Calu3 (cell line): Measurements from ENCODE around the gene NUP155. TPM values are rescaled to one million over a fixed set of nuclear protein-coding genes. Genes with fewer than 3 reads are reported as not detected.
"Not testable (repeated sequence)": the region's sequence is repeated elsewhere in the genome, so short reads cannot be mapped to it uniquely, and the experiment has no call there.

Experiments used
- BruUV-seq: library from RNA; stranded (reverse); fragments of 400-500 nt; replicated peaks from 2 replicates; lab custom pipeline; 2021; lab: Mats Ljungman, UMichigan
- CTCF ChIA-PET: fragments of 300-600 bp; sonication (Branson Sonifier 250); formaldehyde crosslinking; loops from one replicate; lab custom pipeline; 2022; ENCODE audit warnings: antibody characterized with exemption; lab: Charles Lee
- DNase-seq: peaks from one replicate; pipeline ENCODE4 v3.0.0; 2022
- H3K27ac Mint-ChIP-seq: one replicate; pipeline ENCODE4 v1.8.0; 2022; ENCODE audit warnings: mixed read lengths; ENCODE audit not compliant: unreplicated experiment
- H3K27me3 Mint-ChIP-seq: one replicate; pipeline ENCODE4 v1.8.0; 2022; ENCODE audit warnings: mixed read lengths; ENCODE audit not compliant: unreplicated experiment
- H3K36me3 Mint-ChIP-seq: one replicate; pipeline ENCODE4 v1.8.0; 2022; ENCODE audit warnings: mild to moderate bottlenecking, moderate library complexity, mixed read lengths; ENCODE audit not compliant: insufficient read depth, unreplicated experiment
- H3K4me1 Mint-ChIP-seq: one replicate; pipeline ENCODE4 v1.8.0; 2022; ENCODE audit warnings: mild to moderate bottlenecking, low read depth, mixed read lengths; ENCODE audit not compliant: unreplicated experiment
- H3K4me3 Mint-ChIP-seq: one replicate; pipeline ENCODE4 v1.8.0; 2022; ENCODE audit warnings: mild to moderate bottlenecking, low read depth, moderate library complexity, mixed read lengths; ENCODE audit not compliant: unreplicated experiment
- H3K9me3 Mint-ChIP-seq: one replicate; pipeline ENCODE4 v1.8.0; 2022; ENCODE audit warnings: low read depth, mixed read lengths; ENCODE audit not compliant: unreplicated experiment
- intact Hi-C: fragments of 100-400 bp; cut with micrococcal nuclease; formaldehyde crosslinking; loops from one replicate; pipeline ENCODE4 v1.10.0; 2022; ENCODE audit not compliant: unreplicated experiment
- total RNA-seq: library from RNA; stranded (reverse); gene quantifications from 2 replicates; pipeline ENCODE4 v1.2.3, GENCODE V29; 2022
- TF ChIP-seq, protein P1 (sequence below): fragments of 200-600 bp; IDR thresholded peaks from one replicate; pipeline ENCODE4 v1.8.0; 2022; ENCODE audit warnings: antibody characterized with exemption; ENCODE audit not compliant: unreplicated experiment

NUP155 gene
- total RNA-seq, 1 experiment from 2014 or later = 47.2 TPM

DNA sequence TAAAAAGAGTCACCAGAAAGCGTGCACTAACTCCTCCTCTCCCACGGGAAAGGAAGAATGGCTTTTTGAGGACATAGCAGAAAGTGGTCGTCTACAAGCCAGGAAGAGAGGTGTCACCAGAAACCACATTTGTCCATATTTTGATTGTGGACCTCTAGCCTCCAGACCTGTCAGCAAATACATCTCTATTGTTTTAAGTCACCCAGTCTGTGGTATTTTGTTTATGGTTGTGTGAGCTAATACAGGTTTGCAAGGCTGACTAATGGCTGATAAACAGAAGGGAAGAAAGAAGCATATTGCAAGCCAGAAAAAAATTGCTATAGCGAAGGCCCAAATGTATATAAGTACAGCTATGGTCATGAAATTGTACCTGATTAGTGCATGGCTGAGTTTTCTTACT is 29.6 kb upstream of the NUP155 start:
- Mint-ChIP-seq H3K9me3 (no peaks in the 10 kb centered on the region), H3K4me1 (no peaks in the 10 kb centered on the region), H3K36me3 (peaks cover 22% of the 10 kb centered on the region), H3K27ac (no peak overlapping the region), H3K4me3 (no peak overlapping the region), H3K27me3 (no peaks in the 10 kb centered on the region)
- no peak for DNase-seq
- intact Hi-C loops = no loop called here
- no TSS peak for BruUV-seq
- CTCF ChIA-PET = interaction anchor here (0.7 kb wide), 2 partner anchors 77 to 350 kb away, joined by 3 to 4 read pairs; no protein-coding TSS in a partner anchor
- TF ChIP-seq, protein P1, sequence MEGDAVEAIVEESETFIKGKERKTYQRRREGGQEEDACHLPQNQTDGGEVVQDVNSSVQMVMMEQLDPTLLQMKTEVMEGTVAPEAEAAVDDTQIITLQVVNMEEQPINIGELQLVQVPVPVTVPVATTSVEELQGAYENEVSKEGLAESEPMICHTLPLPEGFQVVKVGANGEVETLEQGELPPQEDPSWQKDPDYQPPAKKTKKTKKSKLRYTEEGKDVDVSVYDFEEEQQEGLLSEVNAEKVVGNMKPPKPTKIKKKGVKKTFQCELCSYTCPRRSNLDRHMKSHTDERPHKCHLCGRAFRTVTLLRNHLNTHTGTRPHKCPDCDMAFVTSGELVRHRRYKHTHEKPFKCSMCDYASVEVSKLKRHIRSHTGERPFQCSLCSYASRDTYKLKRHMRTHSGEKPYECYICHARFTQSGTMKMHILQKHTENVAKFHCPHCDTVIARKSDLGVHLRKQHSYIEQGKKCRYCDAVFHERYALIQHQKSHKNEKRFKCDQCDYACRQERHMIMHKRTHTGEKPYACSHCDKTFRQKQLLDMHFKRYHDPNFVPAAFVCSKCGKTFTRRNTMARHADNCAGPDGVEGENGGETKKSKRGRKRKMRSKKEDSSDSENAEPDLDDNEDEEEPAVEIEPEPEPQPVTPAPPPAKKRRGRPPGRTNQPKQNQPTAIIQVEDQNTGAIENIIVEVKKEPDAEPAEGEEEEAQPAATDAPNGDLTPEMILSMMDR = no peak

DNA sequence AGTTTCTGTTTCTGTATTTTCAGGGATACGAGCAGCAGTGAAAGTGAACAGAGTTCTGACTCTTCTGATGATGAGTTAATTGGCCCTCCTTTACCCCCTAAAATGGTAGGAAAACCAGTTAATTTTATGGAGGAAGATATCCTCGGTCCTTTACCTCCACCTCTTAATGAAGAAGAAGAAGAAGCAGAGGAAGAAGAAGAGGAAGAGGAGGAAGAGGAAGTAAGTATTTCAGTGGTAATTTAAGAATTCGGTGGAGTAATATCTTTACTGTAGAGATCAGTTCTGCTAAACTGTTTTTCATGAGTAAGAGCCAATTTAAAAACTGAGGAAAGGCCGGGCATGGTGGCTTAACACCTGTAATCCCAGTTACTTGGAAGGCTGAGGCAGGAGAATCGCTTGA is 25.4 kb upstream of the NUP155 start:
- BruUV-seq = no TSS peak
- H3K4me3 Mint-ChIP-seq = no peak overlapping the region
- no peaks in the 10 kb centered on the region for H3K27me3 Mint-ChIP-seq
- H3K36me3 Mint-ChIP-seq = peaks cover 28% of the 10 kb centered on the region
- H3K27ac Mint-ChIP-seq = no peak overlapping the region
- H3K9me3 Mint-ChIP-seq = no peaks in the 10 kb centered on the region
- intact Hi-C loops = no loop called here
- DNase-seq = no peak
- no peaks in the 10 kb centered on the region for H3K4me1 Mint-ChIP-seq
- TF ChIP-seq, protein P1 = no peak
- CTCF ChIA-PET = no interaction called here

DNA sequence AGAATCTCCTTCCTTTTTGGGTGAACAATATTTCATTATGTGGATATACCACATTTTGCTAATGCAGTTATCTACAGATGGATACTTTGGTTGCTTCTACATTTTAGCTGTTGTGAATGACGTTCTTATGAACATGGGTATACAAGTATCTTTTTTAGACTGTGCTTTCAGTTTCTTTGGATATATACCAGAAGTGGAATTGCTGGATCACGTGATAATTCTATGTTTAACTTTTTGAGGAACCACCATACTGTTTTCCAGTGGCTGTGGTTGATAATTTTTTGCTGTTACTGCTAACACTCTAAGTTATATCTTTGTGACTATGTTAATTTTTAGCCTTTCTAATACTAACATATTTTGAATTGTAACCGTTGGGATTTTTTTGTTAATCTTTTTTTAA is 20.7 kb upstream of the NUP155 start:
- no peak overlapping the region for H3K4me3 Mint-ChIP-seq
- TF ChIP-seq, protein P1 = no peak
- no peaks in the 10 kb centered on the region for H3K4me1 Mint-ChIP-seq
- H3K36me3 Mint-ChIP-seq = peaks cover 19% of the 10 kb centered on the region
- no TSS peak for BruUV-seq
- CTCF ChIA-PET = no interaction called here
- no peaks in the 10 kb centered on the region for H3K9me3 Mint-ChIP-seq
- no peak for DNase-seq
- intact Hi-C loops = no loop called here
- H3K27ac Mint-ChIP-seq = no peak overlapping the region
- H3K27me3 Mint-ChIP-seq = no peaks in the 10 kb centered on the region

DNA sequence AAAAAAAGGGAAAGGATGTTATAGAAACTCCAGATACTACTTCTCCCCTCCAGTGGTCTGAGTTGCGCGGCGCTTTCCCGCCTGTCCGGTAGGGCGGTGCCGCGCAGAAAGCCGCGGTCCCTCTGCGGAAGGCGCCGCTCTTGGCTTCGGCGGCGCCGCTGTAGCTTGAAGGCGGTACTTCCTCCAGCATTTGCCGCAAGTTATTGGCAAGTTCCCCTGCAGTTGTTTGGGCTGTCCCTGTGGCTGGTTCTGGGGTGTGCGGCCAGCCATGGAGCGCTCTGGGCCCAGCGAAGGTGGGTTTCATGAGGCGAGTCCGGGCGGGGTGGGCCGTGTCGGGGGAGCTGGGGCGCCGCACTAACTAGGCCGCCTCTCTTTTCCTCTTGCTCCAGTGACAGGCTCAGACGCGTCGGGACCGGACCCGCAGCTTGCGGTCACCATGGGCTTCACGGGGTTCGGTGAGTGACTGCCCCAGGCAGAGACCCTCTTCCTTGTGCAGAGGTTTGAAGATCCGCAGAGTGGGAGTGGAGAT is 8.3 kb upstream of the NUP155 start, which contains the start of gene WDR70:
Gene WDR70 (plus strand): TSS at position 219 of the 529 bp plus-strand sequence. CDS start 50 bp downstream, at position 269.
- H3K27ac Mint-ChIP-seq = peak within 1 kb of the TSS; percentile 67
- BruUV-seq, H3K4me1 Mint-ChIP-seq, H3K27me3 Mint-ChIP-seq, H3K9me3 Mint-ChIP-seq, intact Hi-C loops: not testable (repeated sequence)
- DNase-seq = peak; percentile 82
- peak within 1 kb of the TSS; percentile 94 for H3K4me3 Mint-ChIP-seq
- peaks cover 16% of the 10 kb centered on the region for H3K36me3 Mint-ChIP-seq
- CTCF ChIA-PET = interaction anchor here (0.7 to 1.0 kb wide), 5 partner anchors 8 to 544 kb away, joined by 3 to 13 read pairs (median 4); partner anchors contain the start of gene NUP155

DNA sequence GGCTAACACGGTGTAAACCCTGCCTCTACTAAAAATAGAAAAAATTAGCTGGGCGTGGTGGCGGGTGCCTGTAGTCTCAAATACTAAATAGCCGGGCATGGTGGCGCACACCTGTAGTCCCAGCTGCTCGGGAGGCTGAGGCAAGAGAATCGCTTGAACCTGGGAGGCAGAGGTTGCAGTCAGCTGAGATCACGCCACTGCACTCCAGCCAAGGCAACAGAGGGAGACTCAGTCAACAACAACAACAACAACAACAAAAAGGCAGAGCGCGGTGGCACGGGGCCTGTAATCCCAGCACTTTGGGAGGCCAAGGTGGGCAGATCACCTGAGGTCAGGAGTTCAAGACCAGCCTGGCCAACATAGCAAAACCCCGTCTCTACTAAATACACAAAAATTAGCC is 7.2 kb upstream of the NUP155 start:
- H3K27ac Mint-ChIP-seq, H3K4me3 Mint-ChIP-seq, DNase-seq, H3K36me3 Mint-ChIP-seq, CTCF ChIA-PET, H3K4me1 Mint-ChIP-seq, H3K9me3 Mint-ChIP-seq, BruUV-seq, H3K27me3 Mint-ChIP-seq, intact Hi-C loops: not testable (repeated sequence)
